Fibroblast of pulmonary artery (primary cell): ENCODE results near the gene C1orf50.

Experiments
- DNase-seq: peaks from one replicate; pipeline ENCODE4 v3.0.0-alpha.2; 2010; ENCODE audit warnings: low read depth
- H3K4me3 ChIP-seq: replicated peaks from 2 replicates; pipeline ENCODE4 v1.5.1; 2011; ENCODE audit warnings: low read depth, mild to moderate bottlenecking, control low read depth, low read length, moderate library complexity
- CTCF ChIP-seq: IDR thresholded peaks from 2 replicates; pipeline ENCODE4 v1.5.1; 2011; ENCODE audit warnings: mild to moderate bottlenecking, control low read depth, low read length, inconsistent platforms; ENCODE audit errors: missing control alignments

Gene C1orf50

GRCh38 chr1:42752284-42752683 is 14.8 kb upstream of the C1orf50 start:
- DNase-seq = no peak
- no peak for TF ChIP-seq CTCF
- H3K4me3 ChIP-seq = no peak overlapping the region

- peak; percentile 63 for DNase-seq
- TF ChIP-seq CTCF = no peak
- H3K4me3 ChIP-seq = no peak overlapping the region
These were observed 14.0 kb upstream of the C1orf50 start for GRCh38 chr1:42753070-42753469.

- peak; percentile 67 for TF ChIP-seq CTCF
- peak; percentile 76 for DNase-seq
- no peak overlapping the region for H3K4me3 ChIP-seq
These were observed 9.8 kb upstream of the C1orf50 start for GRCh38 chr1:42756956-42757891.

GRCh38 chr1:42757892-42758275 is 9.2 kb upstream of the C1orf50 start:
- DNase-seq = no peak
- no peak for TF ChIP-seq CTCF
- H3K4me3 ChIP-seq = no peak overlapping the region

GRCh38 chr1:42758641-42759040 is 8.4 kb upstream of the C1orf50 start:
- DNase-seq = no peak
- no peak for TF ChIP-seq CTCF
- no peak overlapping the region for H3K4me3 ChIP-seq

GRCh38 chr1:42759114-42759513 is 7.9 kb upstream of the C1orf50 start:
- DNase-seq = no peak
- TF ChIP-seq CTCF = no peak
- no peak overlapping the region for H3K4me3 ChIP-seq

GRCh38 chr1:42761567-42761966 is 5.5 kb upstream of the C1orf50 start:
- TF ChIP-seq CTCF = no peak
- DNase-seq = no peak
- no peak overlapping the region for H3K4me3 ChIP-seq
